ENCODE results near the gene ANTXR2.

DNA sequence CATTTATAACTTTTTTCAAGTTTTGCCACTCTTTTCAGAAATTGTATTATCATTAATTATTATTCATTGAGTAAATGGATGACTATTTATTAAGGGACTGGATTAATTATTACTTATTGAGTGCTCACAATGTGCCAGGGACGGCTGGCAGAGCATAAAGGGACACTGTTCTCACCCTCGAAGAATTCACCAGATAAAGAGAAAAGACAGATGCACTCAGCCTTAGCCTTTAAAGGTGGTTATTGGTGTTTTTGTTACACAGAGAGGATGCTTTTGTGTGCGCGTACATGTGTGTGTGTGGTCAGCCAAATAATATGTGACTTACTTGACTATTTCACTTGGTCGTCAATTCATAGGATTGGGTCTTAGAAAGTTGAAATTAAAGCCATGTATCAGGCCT, 187.0 kb downstream of the ANTXR2 start:
- TF ChIP-seq CTCF (IDR thresholded peaks at IDR 0.05) (no peak), EZH2 (IDR thresholded peaks at IDR 0.05) (no peak), EZH2phosphoT487 (IDR thresholded peaks at IDR 0.05) (no peak)

Measured in neural progenitor cell (in vitro differentiated cells).